Keratinocyte (primary cell): Measurements from ENCODE around the gene ETNPPL.

Source experiments
- EZH2 ChIP-seq: IDR thresholded peaks from one replicate; pipeline ENCODE4 v1.6.1; 2012; ENCODE audit warnings: inconsistent platforms, mild to moderate bottlenecking, low read length, moderate library complexity
- TF ChIP-seq, protein P1 (sequence below), 3 experiments: IDR thresholded peaks in 1 of 3; conservative IDR thresholded peaks in 1 of 3; optimal IDR thresholded peaks in 1 of 3; 2 replicates in 2 of 3; 3 replicates in 1 of 3; pipeline versions ENCODE3 to v1.5.1; 2011; ENCODE audit warnings: low read length in 3 of 3, mild to moderate bottlenecking in 3 of 3, moderate library complexity in 2 of 3, control low read depth in 1 of 3, inconsistent platforms in 1 of 3; ENCODE audit not compliant: insufficient read depth in 2 of 3; ENCODE audit errors: extremely low read depth in 1 of 3

- TF ChIP-seq, protein P1, sequence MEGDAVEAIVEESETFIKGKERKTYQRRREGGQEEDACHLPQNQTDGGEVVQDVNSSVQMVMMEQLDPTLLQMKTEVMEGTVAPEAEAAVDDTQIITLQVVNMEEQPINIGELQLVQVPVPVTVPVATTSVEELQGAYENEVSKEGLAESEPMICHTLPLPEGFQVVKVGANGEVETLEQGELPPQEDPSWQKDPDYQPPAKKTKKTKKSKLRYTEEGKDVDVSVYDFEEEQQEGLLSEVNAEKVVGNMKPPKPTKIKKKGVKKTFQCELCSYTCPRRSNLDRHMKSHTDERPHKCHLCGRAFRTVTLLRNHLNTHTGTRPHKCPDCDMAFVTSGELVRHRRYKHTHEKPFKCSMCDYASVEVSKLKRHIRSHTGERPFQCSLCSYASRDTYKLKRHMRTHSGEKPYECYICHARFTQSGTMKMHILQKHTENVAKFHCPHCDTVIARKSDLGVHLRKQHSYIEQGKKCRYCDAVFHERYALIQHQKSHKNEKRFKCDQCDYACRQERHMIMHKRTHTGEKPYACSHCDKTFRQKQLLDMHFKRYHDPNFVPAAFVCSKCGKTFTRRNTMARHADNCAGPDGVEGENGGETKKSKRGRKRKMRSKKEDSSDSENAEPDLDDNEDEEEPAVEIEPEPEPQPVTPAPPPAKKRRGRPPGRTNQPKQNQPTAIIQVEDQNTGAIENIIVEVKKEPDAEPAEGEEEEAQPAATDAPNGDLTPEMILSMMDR (optimal IDR thresholded peaks at IDR 0.05 in 1 of 3, IDR thresholded peaks at IDR 0.05 in 1 of 3, conservative IDR thresholded peaks at IDR 0.05 in 1 of 3; ENCODE audit: extremely low read depth in 1 of 3, insufficient read depth in 2 of 3, low read length in 3 of 3) = no peak
- TF ChIP-seq EZH2 = no peak
Measured at GRCh38 chr4:108694423-108694822, 68.4 kb downstream of the ETNPPL start.
